Right cardiac atrium (tissue), 5 donors: Measurements from ENCODE around the gene VN1R2. TPM values are rescaled to one million over a fixed set of nuclear protein-coding genes. Genes with fewer than 3 reads are reported as not detected.
"Not testable (repeated sequence)": the region's sequence is repeated elsewhere in the genome, so short reads cannot be mapped to it uniquely, and the experiment has no call there.

ENCODE experiments used
- ATAC-seq, 2 donors: fragments of 200-7000 bp; cut with Tn5 transposase; one replicate each; pipeline versions ENCODE4 v1.8.0 to v1.9.1; 2020; ENCODE audit warnings: moderate library complexity in 2 of 2, mild to moderate bottlenecking in 1 of 2
- DNase-seq, 3 donors: peaks; one replicate each; pipeline ENCODE4 v3.0.0-alpha.2; 2020
- H3K27ac ChIP-seq: one replicate; pipeline ENCODE4 v1.5.1; 2013; ENCODE audit warnings: mild to moderate bottlenecking, low read length, control low read depth, moderate library complexity
- H3K27me3 ChIP-seq: one replicate; pipeline ENCODE4 v1.6.1; 2013; ENCODE audit not compliant: control insufficient read depth, insufficient read depth
- H3K4me1 ChIP-seq: one replicate; pipeline ENCODE4 v1.6.1; 2013; ENCODE audit warnings: low read length; ENCODE audit not compliant: control insufficient read depth, insufficient read depth
- H3K4me3 ChIP-seq: one replicate; pipeline ENCODE4 v1.5.1; 2013; ENCODE audit warnings: low read length, control low read depth
- H3K9me3 ChIP-seq: one replicate; pipeline ENCODE4 v1.6.1; 2013; ENCODE audit warnings: low read length; ENCODE audit not compliant: control insufficient read depth
- WGBS: extraction: QIAGEN DNeasy Blood & Tissue Kit; methylation state at CpG from one replicate; pipeline ENCODE4 v1.1.7; 2013; 5-methylcytosine and 5-hydroxymethylcytosine counted together
- intact Hi-C, 4 donors: fragments of 100-400 bp; cut with DNase I; formaldehyde crosslinking; loops; one replicate each; pipeline versions ENCODE4 v1.11.0 to v1.14.0; 2022 to 2023
- long read RNA-seq, 4 donors: library from polyadenylated mRNA; unstranded; transcript quantifications; one replicate each; pipeline ENCODE4 v2.0.0, GENCODE V29; 2020 to 2021
- polyA plus RNA-seq: library from polyadenylated mRNA; stranded (reverse); fragments of 200-250 nt; gene quantifications from one replicate; pipeline ENCODE4 v1.2.3, GENCODE V29; 2013
- total RNA-seq, 4 donors: library from RNA; stranded (reverse); fragmentation: NEBNext Ultra II Directional; extraction: Animal tissue kit (Norgen Biotek cat#: 25700); gene quantifications; one replicate each; pipeline ENCODE4 v1.2.1, GENCODE V29; 2021
- donor health status: healthy with polysubstance abuse.
- donor health status: DM: no; HTN: yes; CAD: no.
- donor health status: DM: no; HTN: no; CAD: no.
- donor health status: DM: no; HTN: yes; CAD: no; lungs with severe emphysema.
- donor health status: DM: yes; HTN: yes; CAD: no.

VN1R2 gene
- total RNA-seq (not detected), polyA plus RNA-seq (not detected)
- long read RNA-seq, donor 1 = 0 reads
- long read RNA-seq, donor 2 = 0 reads
- long read RNA-seq, donor 3 = 0 reads
- long read RNA-seq, donor 4 = 0 reads

GRCh38 chr19:53257715-53258342, at the start of gene VN1R2:
VN1R2 (plus strand) TSS chr19:53258292; CDS start chr19:53258376, 84 bp downstream.
- H3K4me1 ChIP-seq, H3K9me3 ChIP-seq, intact Hi-C loops, H3K4me3 ChIP-seq, DNase-seq, ATAC-seq, H3K27me3 ChIP-seq, H3K27ac ChIP-seq: not testable (repeated sequence)
- 62% methylated on average over 14 of the region's 14 CpGs for WGBS

DNA sequence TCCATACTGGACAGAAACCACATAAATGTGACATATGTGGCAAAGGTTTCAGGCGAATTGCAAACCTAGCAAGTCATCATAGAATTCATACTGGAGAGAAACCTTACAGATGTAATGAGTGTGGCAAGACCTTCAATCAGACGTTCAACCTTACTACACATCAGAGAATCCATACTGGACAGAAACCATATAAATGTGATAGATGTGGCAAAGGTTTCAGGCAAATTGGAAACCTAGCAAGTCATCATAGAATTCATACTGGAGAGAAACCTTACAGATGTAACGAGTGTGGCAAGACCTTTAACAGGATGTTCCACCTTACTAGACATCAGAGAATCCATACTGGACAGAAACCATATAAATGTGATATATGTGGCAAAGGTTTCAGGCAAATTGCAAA, 46.5 kb upstream of the VN1R2 start:
- WGBS = 91% methylated on average over 3 of the region's 3 CpGs
- H3K4me1 ChIP-seq, ATAC-seq, H3K27me3 ChIP-seq, intact Hi-C loops, DNase-seq, H3K27ac ChIP-seq, H3K4me3 ChIP-seq: not testable (repeated sequence)
- peaks cover 22% of the 10 kb centered on the region for H3K9me3 ChIP-seq

DNA sequence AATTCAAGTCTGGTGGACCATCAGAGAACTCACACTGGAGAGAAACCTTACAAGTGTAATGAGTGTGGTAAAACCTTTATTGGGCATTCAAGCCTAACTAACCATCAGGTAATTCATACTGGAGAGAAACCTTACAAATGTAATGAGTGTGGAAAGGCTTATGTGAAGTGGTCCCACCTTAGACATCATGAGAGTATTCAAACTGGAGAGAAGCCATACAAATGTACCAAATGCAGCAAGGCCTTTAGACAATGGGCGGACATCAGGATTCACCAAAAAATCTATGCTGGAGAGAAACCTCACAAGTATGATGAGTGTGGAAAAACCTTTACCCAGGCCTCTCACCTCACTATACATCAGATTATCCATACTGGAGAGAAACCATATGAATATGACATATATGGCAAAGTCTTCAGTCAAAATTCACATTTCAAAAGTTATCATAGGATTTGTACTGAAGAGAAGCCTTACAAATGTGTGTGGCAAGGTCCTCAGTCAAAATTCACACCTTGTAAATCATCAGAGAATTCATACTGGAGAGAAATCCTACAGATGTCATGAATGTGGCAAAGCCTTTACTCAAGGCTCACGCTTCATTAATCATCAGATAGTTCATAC, 45.3 kb upstream of the VN1R2 start:
- DNase-seq (no peak), ATAC-seq (no peak)
- Histone ChIP-seq H3K9me3 (peaks cover 22% of the 10 kb centered on the region), H3K4me1 (no peaks in the 10 kb centered on the region), H3K4me3 (no peak overlapping the region), H3K27me3 (no peaks in the 10 kb centered on the region), H3K27ac (no peak overlapping the region)
- intact Hi-C loops = no loop called here
- 96% methylated on average over 2 of the region's 2 CpGs for WGBS

DNA sequence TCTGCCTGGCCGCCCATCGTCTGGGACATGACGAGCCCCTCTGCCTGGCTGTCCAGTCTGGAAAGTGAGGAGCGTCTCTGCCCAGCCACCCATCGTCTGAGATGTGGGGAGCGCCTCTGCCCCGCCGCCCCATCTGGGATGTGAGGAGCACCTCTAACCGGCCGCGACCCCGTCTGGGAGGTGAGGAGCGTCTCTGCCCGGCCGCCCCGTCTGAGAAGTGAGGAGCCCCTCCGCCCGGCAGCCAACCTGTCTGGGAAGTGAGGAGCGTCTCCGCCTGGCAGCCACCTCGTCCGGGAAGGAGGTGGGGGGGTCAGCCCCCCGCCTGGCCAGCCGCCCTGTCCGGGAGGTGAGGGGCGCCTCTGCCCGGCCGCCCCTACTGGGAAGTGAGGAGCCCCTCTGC, 35.4 kb upstream of the VN1R2 start:
- WGBS = 95% methylated on average over 28 of the region's 28 CpGs

GRCh38 chr19:53224606-53225005, 33.5 kb upstream of the VN1R2 start:
- intact Hi-C loops = no loop called here
- ATAC-seq = no peak
- WGBS = 95% methylated on average over 20 of the region's 20 CpGs
- peak in 1 of 3 donors; percentile 29 for DNase-seq
- H3K27me3 ChIP-seq = no peaks in the 10 kb centered on the region
- H3K4me3 ChIP-seq = no peak overlapping the region
- no peak overlapping the region for H3K27ac ChIP-seq
- H3K4me1 ChIP-seq = no peaks in the 10 kb centered on the region
- peaks cover 12% of the 10 kb centered on the region for H3K9me3 ChIP-seq

More for the DNA sequence above, 35.4 kb upstream of the VN1R2 start:
- H3K4me3 ChIP-seq, ATAC-seq, intact Hi-C loops, H3K27me3 ChIP-seq, H3K4me1 ChIP-seq, H3K27ac ChIP-seq: not testable (repeated sequence)
- peaks cover 11% of the 10 kb centered on the region for H3K9me3 ChIP-seq
- DNase-seq = peak in 1 of 3 donors; percentile 56

GRCh38 chr19:53237114-53237777, 20.8 kb upstream of the VN1R2 start:
- no peak overlapping the region for H3K4me3 ChIP-seq
- no peak for ATAC-seq
- 95% methylated on average over 4 of the region's 4 CpGs for WGBS

GRCh38 chr19:53246498-53246897, 11.6 kb upstream of the VN1R2 start:
- intact Hi-C loops = no loop called here
- Histone ChIP-seq H3K9me3 (peaks cover 11% of the 10 kb centered on the region), H3K27ac (no peak overlapping the region), H3K27me3 (no peaks in the 10 kb centered on the region), H3K4me3 (no peak overlapping the region), H3K4me1 (no peaks in the 10 kb centered on the region)
- DNase-seq (no peak), ATAC-seq (no peak)
- whole genome bisulfite sequencing = 95% methylated on average over 1 of the region's 1 CpG

More at GRCh38 chr19:53237114-53237777, 20.8 kb upstream of the VN1R2 start:
- intact Hi-C loops = no loop called here
- no peak for DNase-seq
- Histone ChIP-seq H3K9me3 (peaks cover 16% of the 10 kb centered on the region), H3K27ac (no peak overlapping the region), H3K27me3 (no peaks in the 10 kb centered on the region), H3K4me1 (no peaks in the 10 kb centered on the region)

DNA sequence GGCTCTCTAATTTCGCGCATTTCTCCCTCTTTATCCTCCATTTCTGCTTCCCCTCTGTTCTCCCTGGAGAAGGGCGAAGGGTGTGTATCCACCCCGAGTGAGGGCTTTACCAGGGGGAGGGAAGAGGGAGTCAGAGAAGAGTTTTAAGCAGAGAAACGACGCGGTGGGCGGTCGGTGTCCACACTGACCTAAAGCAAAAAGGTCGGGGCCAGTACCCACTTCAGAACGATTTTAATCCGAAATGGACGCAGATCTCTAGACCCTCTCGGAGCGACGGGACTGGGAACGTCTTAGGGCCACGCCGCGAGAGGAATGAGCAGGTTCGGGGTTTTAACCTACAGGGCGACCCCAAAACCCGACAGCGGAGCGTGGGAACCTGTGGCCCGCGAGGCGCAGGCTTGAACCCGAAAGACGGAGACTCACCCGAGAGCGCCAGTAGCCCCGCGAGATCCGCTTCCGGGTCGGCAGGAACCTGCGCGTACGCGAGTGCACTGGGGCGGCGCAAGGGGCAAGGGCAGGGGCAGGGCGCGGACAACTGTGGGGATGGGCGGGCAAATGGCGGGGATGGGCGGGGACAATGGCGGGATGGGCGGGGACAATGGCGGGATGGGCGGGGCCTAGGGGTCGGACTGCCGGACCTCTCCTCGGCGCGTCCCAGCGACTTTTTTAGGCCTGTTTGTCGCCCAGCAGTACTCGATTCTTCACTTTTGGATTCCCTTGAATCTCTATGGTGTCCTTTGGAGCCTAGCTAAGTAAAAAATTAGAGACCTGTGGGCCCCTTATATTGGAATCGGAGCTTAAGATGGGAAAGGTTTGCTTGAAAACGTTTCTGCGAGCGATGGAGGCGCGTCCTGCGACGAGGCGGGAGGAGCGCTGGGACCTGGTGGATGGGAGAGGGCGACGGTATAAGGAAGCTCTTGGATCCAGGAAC, 3.4 kb upstream of the VN1R2 start, which contains the start of gene ZNF677:
ZNF677 (minus strand) TSS at position 463 of the 931 bp plus-strand sequence. CDS start 3,323 bp downstream, outside the sequence.
- H3K9me3 ChIP-seq = peaks cover 2% of the 10 kb centered on the region
- peak; percentile 100 for ATAC-seq
- peak within 1 kb of the TSS; percentile 65 for H3K4me3 ChIP-seq
- intact Hi-C loops = no loop called here
- DNase-seq = peak; percentile 97 to 98 (median 98)
- WGBS = under 1% methylated on average over 72 of the region's 72 CpGs
- peak within 1 kb of the TSS; percentile 92 for H3K27ac ChIP-seq
- H3K4me1 ChIP-seq = no peaks in the 10 kb centered on the region
- H3K27me3 ChIP-seq = no peaks in the 10 kb centered on the region

- H3K27me3 ChIP-seq, H3K4me3 ChIP-seq, DNase-seq, ATAC-seq, H3K9me3 ChIP-seq, H3K27ac ChIP-seq, intact Hi-C loops, H3K4me1 ChIP-seq: not testable (repeated sequence)
- 82% methylated on average over 4 of the region's 5 CpGs for WGBS
These were observed 9.5 kb downstream of the VN1R2 start, which contains the start of gene VN1R4 for GRCh38 chr19:53267623-53268022. VN1R4 (minus strand) TSS chr19:53267723; CDS start chr19:53267665, 58 bp downstream.

- H3K27me3 ChIP-seq, ATAC-seq, H3K9me3 ChIP-seq, H3K4me1 ChIP-seq, intact Hi-C loops, H3K4me3 ChIP-seq, DNase-seq, H3K27ac ChIP-seq: not testable (repeated sequence)
- WGBS = 93% methylated on average over 26 of the region's 27 CpGs
These were observed 11.8 kb downstream of the VN1R2 start for GRCh38 chr19:53269861-53270260.
